VCaP (cell line): Measurements from ENCODE around the gene GGCX.

Experiments
- H3K27ac ChIP-seq: fragments of 450-650 bp; 2 replicates; pipeline ENCODE4 v1.5.1; 2017
- CTCF ChIP-seq: fragments of 450-650 bp; conservative IDR thresholded peaks from 2 replicates; pipeline ENCODE4 v1.5.1; 2017; ENCODE audit warnings: mild to moderate bottlenecking, moderate library complexity

The GGCX gene

GRCh38 chr2:85541753-85542457 is 19.4 kb downstream of the GGCX start:
- H3K27ac ChIP-seq: peak overlapping the region; percentile 100

GRCh38 chr2:85541262-85541661 is 20.0 kb downstream of the GGCX start:
- no peak for TF ChIP-seq CTCF
- H3K27ac ChIP-seq: peak overlapping the region; percentile 100

More at GRCh38 chr2:85541753-85542457, 19.4 kb downstream of the GGCX start:
- no peak for TF ChIP-seq CTCF

- peak overlapping the region; percentile 100 for H3K27ac ChIP-seq
- no peak for TF ChIP-seq CTCF
Observed at GRCh38 chr2:85540133-85540648, 21.1 kb downstream of the GGCX start.

- no peak for TF ChIP-seq CTCF
- peak overlapping the region; percentile 100 for H3K27ac ChIP-seq
Observed at GRCh38 chr2:85539361-85540132, 21.7 kb downstream of the GGCX start.

- H3K27ac ChIP-seq: peak within 1 kb of the TSS; percentile 100
- TF ChIP-seq CTCF: peak; percentile 85
Observed at GRCh38 chr2:85538507-85539360, 22.6 kb downstream of the GGCX start, which contains the start of gene MAT2A. TSS of gene MAT2A (plus strand) at chr2:85539168. CDS start at chr2:85539288, 120 bp downstream.

DNA sequence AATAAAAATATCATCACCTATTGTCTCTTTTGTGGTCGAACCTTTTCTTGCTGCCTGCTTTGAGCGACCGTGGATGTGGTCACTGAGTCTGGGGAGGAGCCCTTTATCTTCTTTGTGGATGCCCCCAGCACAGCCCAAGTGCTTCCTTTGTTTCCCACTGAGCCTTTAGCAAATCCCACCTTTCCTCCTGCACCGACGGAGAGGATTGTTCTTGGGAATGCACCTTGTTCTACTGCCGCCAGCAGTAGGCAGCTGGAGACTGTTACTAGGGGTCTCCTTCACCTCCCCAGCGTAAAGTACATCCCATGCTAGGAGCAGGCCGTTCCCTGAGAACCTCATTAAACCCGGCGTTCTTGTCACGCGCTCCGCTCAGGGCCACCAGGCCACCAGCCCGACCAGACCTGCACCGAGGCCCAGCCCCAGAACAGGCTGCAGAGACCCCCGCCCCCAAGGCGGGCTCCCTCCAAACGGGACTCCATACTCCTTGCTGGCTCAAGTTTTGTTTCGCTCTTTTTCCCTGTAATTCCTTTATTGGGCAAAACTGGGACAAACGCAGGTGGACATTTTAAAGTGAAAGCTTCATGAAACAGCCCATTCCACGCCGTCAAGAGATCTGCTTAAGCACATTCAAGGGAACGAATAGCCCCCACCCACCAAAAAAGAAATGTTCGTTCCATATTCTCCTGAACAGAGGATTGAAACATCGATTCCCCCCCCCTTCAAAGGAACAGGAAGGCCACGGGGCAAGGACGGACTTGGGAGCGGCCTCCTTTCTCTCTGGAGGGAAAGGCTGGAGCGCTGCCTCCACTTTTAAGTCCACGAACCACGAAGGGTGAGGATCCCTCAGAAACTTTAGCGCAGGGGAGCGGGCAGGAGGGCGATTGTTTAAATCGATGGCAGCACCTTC is 23.4 kb downstream of the GGCX start:
- TF ChIP-seq CTCF: no peak

More for the DNA sequence above, 23.4 kb downstream of the GGCX start:
- H3K27ac ChIP-seq: peak overlapping the region; percentile 100
